Measurements from ENCODE around the gene TBKBP1.
"Not testable (repeated sequence)": the region's sequence is repeated elsewhere in the genome, so short reads cannot be mapped to it uniquely, and the experiment has no call there.

TBKBP1 gene

DNA sequence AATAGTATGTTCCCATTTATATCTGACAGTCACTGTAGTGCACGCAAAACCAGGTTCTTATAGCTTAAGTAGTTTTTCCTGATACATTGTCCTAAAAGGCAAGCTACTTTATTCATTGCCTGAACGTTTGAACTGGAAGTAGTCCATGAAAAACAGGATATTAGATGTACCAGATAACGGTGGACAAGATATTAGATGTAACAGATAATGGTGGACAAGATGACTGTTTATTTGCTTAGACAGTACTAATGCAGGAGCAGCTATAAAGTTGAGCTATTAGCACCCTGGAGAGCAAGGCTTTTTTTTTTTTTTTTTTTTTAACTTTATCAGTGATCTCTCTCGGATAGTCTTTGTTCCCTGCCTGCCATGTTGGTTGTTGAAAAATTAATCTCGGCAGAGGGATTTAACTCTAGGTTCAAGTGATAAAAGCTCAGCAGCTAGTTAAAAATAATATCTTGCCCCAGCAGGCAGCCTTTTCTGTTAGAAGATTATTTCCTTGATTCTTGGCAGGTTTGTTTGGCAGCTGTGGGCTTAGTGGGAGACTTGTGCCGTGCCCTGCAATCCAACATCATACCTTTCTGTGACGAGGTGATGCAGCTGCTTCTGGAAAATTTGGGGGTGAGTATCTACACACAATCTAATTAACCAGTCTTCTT is 17.3 kb upstream of the TBKBP1 start:
- no peak for DNase-seq (ENCODE audit: low spot score)
- in situ Hi-C loops (cut with MboI; ENCODE audit: low pct_unique_long_range_greater_than_20kb, low sequenced_read_pairs, unreplicated experiment), result no loop called here
- TF ChIP-seq, protein P1, sequence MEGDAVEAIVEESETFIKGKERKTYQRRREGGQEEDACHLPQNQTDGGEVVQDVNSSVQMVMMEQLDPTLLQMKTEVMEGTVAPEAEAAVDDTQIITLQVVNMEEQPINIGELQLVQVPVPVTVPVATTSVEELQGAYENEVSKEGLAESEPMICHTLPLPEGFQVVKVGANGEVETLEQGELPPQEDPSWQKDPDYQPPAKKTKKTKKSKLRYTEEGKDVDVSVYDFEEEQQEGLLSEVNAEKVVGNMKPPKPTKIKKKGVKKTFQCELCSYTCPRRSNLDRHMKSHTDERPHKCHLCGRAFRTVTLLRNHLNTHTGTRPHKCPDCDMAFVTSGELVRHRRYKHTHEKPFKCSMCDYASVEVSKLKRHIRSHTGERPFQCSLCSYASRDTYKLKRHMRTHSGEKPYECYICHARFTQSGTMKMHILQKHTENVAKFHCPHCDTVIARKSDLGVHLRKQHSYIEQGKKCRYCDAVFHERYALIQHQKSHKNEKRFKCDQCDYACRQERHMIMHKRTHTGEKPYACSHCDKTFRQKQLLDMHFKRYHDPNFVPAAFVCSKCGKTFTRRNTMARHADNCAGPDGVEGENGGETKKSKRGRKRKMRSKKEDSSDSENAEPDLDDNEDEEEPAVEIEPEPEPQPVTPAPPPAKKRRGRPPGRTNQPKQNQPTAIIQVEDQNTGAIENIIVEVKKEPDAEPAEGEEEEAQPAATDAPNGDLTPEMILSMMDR (IDR thresholded peaks at IDR 0.05; ENCODE audit: extremely low read depth, insufficient read depth, missing control alignments), result no peak

DNA sequence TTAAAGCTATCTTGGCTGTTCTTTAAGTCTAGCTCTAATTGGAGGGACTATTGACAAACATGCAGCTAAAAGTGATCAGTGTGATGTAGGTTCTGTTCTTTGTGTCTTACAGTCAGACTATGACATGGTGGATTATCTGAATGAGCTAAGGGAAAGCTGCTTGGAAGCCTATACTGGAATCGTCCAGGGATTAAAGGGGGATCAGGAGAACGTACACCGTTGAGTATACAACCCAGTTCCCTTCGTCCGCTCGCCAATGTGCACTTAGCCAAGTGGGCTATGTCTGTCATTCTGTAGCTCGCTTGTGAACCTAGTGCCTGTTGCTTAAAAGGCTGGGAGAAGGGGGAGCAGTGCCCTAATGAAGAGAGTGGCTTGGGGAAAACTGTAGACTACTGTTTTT is 15.8 kb upstream of the TBKBP1 start:
- no peak for DNase-seq (ENCODE audit: low spot score)
- TF ChIP-seq, protein P1 (IDR thresholded peaks at IDR 0.05; ENCODE audit: extremely low read depth, insufficient read depth, missing control alignments), result no peak
- in situ Hi-C loops (cut with MboI; ENCODE audit: low pct_unique_long_range_greater_than_20kb, low sequenced_read_pairs, unreplicated experiment), result no loop called here

- TF ChIP-seq, protein P1 (IDR thresholded peaks at IDR 0.05; ENCODE audit: extremely low read depth, insufficient read depth, missing control alignments), result no peak
- DNase-seq (ENCODE audit: low spot score), result no peak
- in situ Hi-C loops (cut with MboI; ENCODE audit: low pct_unique_long_range_greater_than_20kb, low sequenced_read_pairs, unreplicated experiment), result no loop called here
Measured at GRCh38 chr17:47682138-47682537, 11.8 kb upstream of the TBKBP1 start.

DNA sequence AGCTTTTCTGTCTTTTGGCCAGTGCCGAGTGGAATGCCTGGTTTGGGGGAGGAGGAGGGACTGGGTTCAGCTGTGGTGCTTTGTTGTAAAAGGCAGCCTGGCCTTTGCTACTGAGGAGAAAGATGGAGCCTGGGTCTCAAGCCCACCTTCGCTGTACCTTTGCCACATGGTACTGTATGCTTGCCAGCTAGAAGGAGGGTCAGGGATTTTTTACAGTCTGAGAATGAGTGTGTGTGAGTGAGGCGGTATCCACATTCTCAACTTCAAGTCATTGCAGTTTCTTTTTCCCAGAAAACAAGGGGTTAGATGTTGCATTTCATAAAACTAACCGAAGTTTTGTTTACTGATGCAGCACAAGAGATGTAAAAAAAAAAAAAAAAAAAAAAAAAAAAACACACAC is 11.2 kb upstream of the TBKBP1 start:
- DNase-seq (ENCODE audit: low spot score); in situ Hi-C loops (cut with MboI; ENCODE audit: low pct_unique_long_range_greater_than_20kb, low sequenced_read_pairs, unreplicated experiment): not testable (repeated sequence)

- DNase-seq (ENCODE audit: low spot score), result no peak
- in situ Hi-C loops (cut with MboI; ENCODE audit: low pct_unique_long_range_greater_than_20kb, low sequenced_read_pairs, unreplicated experiment), result no loop called here
- TF ChIP-seq, protein P1 (IDR thresholded peaks at IDR 0.05; ENCODE audit: extremely low read depth, insufficient read depth, missing control alignments), result no peak
Measured at GRCh38 chr17:47684025-47684424, 9.9 kb upstream of the TBKBP1 start.

DNA sequence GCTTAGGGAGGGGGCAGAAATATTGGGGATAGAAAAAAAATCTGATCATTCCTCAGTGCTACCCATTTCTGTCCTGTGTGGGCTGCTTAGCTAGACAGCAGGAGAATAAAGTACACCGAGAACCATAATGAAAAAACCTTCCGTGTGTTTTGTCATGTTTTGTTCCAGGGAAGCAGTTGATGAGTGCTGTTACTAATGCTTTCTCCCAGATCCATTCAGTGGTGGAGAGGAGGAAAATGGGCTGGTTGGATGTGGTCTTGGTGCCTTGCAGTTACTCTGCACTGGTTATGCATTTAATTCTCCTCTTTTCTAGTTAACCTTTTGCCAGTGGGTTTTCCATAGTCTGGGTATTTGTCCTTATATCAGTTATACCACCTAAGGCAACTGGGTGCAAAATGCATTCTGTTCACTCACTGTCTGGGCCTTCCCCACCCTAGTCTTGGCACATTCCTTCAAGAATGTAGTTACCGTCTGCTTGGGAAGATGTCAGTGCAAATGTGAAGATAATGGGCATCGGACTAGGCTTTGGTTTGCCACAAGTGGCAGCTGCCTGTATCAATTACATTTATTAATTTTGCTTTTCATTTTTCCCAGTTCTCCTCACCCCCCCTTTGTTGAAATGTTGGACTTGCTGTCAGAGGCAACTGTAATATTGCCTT is 9.3 kb upstream of the TBKBP1 start:
- DNase-seq (ENCODE audit: low spot score), result no peak
- TF ChIP-seq, protein P1 (IDR thresholded peaks at IDR 0.05; ENCODE audit: extremely low read depth, insufficient read depth, missing control alignments), result no peak
- in situ Hi-C loops (cut with MboI; ENCODE audit: low pct_unique_long_range_greater_than_20kb, low sequenced_read_pairs, unreplicated experiment), result no loop called here

GRCh38 chr17:47685556-47686275 is 8.2 kb upstream of the TBKBP1 start:
- no peak for DNase-seq (ENCODE audit: low spot score)
- in situ Hi-C loops (cut with MboI; ENCODE audit: low pct_unique_long_range_greater_than_20kb, low sequenced_read_pairs, unreplicated experiment), result no loop called here
- TF ChIP-seq, protein P1 (IDR thresholded peaks at IDR 0.05; ENCODE audit: extremely low read depth, insufficient read depth, missing control alignments), result no peak

All from GM13977 (cell line).